Keratinocyte (primary cell): ENCODE data around the gene LAMA2. TPM values are rescaled to one million over a fixed set of nuclear protein-coding genes. Genes with fewer than 3 reads are reported as not detected.

Experiments used
- DNase-seq: peaks from one replicate; pipeline ENCODE4 v3.0.0-alpha.2; 2011; ENCODE audit warnings: low read depth, missing footprints, low spot score
- FAIRE-seq: peaks from 2 replicates; lab custom pipeline; 2011; peaks lifted over from hg19 to GRCh38; lab: Jason Lieb, UNC
- H2AFZ ChIP-seq: 2 replicates; pipeline ENCODE4 v1.6.0; 2012; ENCODE audit warnings: low read length, control low read depth, inconsistent platforms; ENCODE audit not compliant: control insufficient read depth
- H3K27ac ChIP-seq: 2 replicates; pipeline ENCODE4 v1.5.1; 2011; ENCODE audit warnings: low read length; ENCODE audit not compliant: control insufficient read depth, insufficient read depth
- H3K27me3 ChIP-seq: 3 replicates; pipeline ENCODE4 v1.6.0; 2011; ENCODE audit warnings: low read length; ENCODE audit not compliant: control insufficient read depth, insufficient read depth; ENCODE audit errors: extremely low read depth
- H3K36me3 ChIP-seq, 2 experiments: 2 replicates in 1 of 2; 3 replicates in 1 of 2; pipeline ENCODE4 v1.5.1; 2011; ENCODE audit warnings: low read length in 2 of 2, mild to moderate bottlenecking in 1 of 2; ENCODE audit not compliant: control insufficient read depth in 2 of 2, insufficient read depth in 2 of 2; ENCODE audit errors: extremely low read depth in 1 of 2
- H3K4me1 ChIP-seq: 3 replicates; pipeline ENCODE4 v1.5.1; 2011; ENCODE audit warnings: low read length; ENCODE audit not compliant: control insufficient read depth, insufficient read depth; ENCODE audit errors: extremely low read depth
- H3K4me2 ChIP-seq: 3 replicates; pipeline ENCODE4 v1.6.0; 2011; ENCODE audit warnings: low read depth, low read length; ENCODE audit not compliant: control insufficient read depth, insufficient read depth; ENCODE audit errors: extremely low read depth
- H3K4me3 ChIP-seq, 3 experiments: fragments of 200-600 bp in 1 of 3; sonication (generic) in 1 of 3; 2 replicates in 2 of 3; 3 replicates in 1 of 3; pipeline ENCODE4 v1.5.1; 2011 to 2016; ENCODE audit warnings: low read length in 3 of 3, mild to moderate bottlenecking in 3 of 3, control low read depth in 2 of 3, inconsistent platforms in 1 of 3, low read depth in 1 of 3, mixed read lengths in 1 of 3, mixed run types in 1 of 3, moderate library complexity in 1 of 3; ENCODE audit not compliant: control insufficient read depth in 2 of 3, insufficient read depth in 2 of 3; ENCODE audit errors: extremely low read depth in 1 of 3
- H3K79me2 ChIP-seq: 2 replicates; pipeline ENCODE4 v1.6.0; 2012; ENCODE audit warnings: low read length; ENCODE audit not compliant: control insufficient read depth, insufficient read depth
- H3K9ac ChIP-seq: 3 replicates; pipeline ENCODE4 v1.6.0; 2011; ENCODE audit warnings: low read length; ENCODE audit not compliant: control insufficient read depth, insufficient read depth; ENCODE audit errors: extremely low read depth
- H3K9me1 ChIP-seq: 3 replicates; pipeline ENCODE4 v1.6.0; 2011; ENCODE audit warnings: low read length; ENCODE audit not compliant: control insufficient read depth, insufficient read depth; ENCODE audit errors: extremely low read depth
- H3K9me3 ChIP-seq: 2 replicates; pipeline ENCODE4 v1.5.1; 2012; ENCODE audit warnings: low read depth, low read length; ENCODE audit not compliant: control insufficient read depth
- H4K20me1 ChIP-seq: 3 replicates; pipeline ENCODE4 v1.6.0; 2011; ENCODE audit warnings: low read length; ENCODE audit not compliant: control insufficient read depth, insufficient read depth; ENCODE audit errors: extremely low read depth
- EZH2 ChIP-seq: IDR thresholded peaks from one replicate; pipeline ENCODE4 v1.6.1; 2012; ENCODE audit warnings: inconsistent platforms, mild to moderate bottlenecking, low read length, moderate library complexity
- dilution Hi-C: fragments of 300-500 bp; cut with MboI; formaldehyde crosslinking; loops from one replicate; pipeline ENCODE4 v1.7.0; 2020; ENCODE audit warnings: low sequenced_read_pairs; ENCODE audit not compliant: extremely low pct_ligation_motif_present
- polyA plus RNA-seq, 5 experiments: library from polyadenylated mRNA; depleted of rRNA in 3 of 5; stranded (reverse) in 3 of 5; stranded (forward) in 1 of 5; unstranded in 1 of 5; fragments of >200 nt; gene quantifications; 1 replicate in 1 of 5; 2 replicates in 3 of 5; 3 replicates in 1 of 5; pipeline versions ENCODE4 v1.2.1 to v1.2.3, GENCODE V29; 2011 to 2012; ENCODE audit warnings: missing spikeins in 2 of 5, low read depth in 1 of 5, low replicate concordance in 1 of 5
- TF ChIP-seq, protein P1 (sequence below), 3 experiments: IDR thresholded peaks in 1 of 3; conservative IDR thresholded peaks in 1 of 3; optimal IDR thresholded peaks in 1 of 3; 2 replicates in 2 of 3; 3 replicates in 1 of 3; pipeline versions ENCODE3 to v1.5.1; 2011; ENCODE audit warnings: low read length in 3 of 3, mild to moderate bottlenecking in 3 of 3, moderate library complexity in 2 of 3, control low read depth in 1 of 3, inconsistent platforms in 1 of 3; ENCODE audit not compliant: insufficient read depth in 2 of 3; ENCODE audit errors: extremely low read depth in 1 of 3

The LAMA2 gene
- polyA plus RNA-seq, 1 donor (not counting 4 experiments of a cell fraction or from before 2014, with no cell fraction given), result 1.4 TPM

DNA sequence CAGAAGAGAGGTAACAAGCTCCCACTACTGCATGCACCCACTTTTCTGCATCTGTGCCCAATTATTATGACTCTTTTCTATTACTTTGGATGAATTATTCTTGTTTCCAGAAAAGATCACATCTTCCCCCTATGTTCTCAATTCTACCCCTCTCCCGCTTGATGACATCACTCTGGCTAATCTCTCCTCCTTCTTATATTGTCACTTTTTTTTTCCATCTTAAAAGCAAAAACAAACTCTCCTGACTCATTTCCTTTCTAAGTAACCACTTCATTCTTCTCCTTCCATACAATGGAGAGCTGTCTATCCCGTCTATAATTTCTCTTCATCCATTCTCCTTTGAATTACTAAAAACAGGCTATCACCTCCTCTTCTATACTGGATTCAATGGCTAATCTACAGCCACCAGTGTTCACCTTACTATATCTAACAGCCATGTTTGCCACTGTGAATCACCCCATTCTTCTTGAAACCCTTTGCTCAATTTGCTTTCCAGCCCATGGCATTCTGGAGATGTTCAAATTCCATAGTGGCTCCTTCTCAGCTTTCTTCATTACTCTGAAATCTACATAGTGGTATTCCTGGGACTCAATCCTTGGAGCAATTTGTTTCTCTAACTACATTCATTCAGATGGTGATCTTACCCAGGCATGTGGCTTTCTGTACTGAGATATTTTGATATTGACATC is 448.7 kb downstream of the LAMA2 start:
- no peak for FAIRE-seq

DNA sequence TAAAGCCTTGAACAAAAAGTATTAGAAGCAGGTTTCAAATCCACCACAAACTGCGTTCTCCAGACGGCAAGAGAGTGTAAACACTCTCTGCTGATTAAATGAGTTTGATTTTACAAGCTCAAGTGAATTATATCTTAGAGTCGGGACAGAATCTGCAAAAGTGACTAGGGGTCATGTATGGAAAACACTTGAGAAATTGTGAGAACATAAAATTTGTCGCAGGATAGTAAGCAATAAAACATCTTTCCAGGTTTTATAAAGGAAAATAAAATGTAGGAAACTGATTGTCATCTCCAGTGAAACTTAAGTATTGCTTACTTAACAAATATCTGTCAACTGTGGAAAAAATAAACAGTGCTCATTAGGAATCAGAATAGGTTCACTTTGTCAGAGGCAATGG is 452.9 kb downstream of the LAMA2 start:
- H3K27me3 ChIP-seq, result no peaks in the 10 kb centered on the region

More for the DNA sequence above, 448.7 kb downstream of the LAMA2 start:
- no peak overlapping the region for H3K4me2 ChIP-seq
- H3K27me3 ChIP-seq, result no peaks in the 10 kb centered on the region
- no peaks in the 10 kb centered on the region for H3K79me2 ChIP-seq
- no peaks in the 10 kb centered on the region for H4K20me1 ChIP-seq
- TF ChIP-seq, protein P1, sequence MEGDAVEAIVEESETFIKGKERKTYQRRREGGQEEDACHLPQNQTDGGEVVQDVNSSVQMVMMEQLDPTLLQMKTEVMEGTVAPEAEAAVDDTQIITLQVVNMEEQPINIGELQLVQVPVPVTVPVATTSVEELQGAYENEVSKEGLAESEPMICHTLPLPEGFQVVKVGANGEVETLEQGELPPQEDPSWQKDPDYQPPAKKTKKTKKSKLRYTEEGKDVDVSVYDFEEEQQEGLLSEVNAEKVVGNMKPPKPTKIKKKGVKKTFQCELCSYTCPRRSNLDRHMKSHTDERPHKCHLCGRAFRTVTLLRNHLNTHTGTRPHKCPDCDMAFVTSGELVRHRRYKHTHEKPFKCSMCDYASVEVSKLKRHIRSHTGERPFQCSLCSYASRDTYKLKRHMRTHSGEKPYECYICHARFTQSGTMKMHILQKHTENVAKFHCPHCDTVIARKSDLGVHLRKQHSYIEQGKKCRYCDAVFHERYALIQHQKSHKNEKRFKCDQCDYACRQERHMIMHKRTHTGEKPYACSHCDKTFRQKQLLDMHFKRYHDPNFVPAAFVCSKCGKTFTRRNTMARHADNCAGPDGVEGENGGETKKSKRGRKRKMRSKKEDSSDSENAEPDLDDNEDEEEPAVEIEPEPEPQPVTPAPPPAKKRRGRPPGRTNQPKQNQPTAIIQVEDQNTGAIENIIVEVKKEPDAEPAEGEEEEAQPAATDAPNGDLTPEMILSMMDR (optimal IDR thresholded peaks at IDR 0.05 in 1 of 3, IDR thresholded peaks at IDR 0.05 in 1 of 3, conservative IDR thresholded peaks at IDR 0.05 in 1 of 3; ENCODE audit: extremely low read depth in 1 of 3, insufficient read depth in 2 of 3, low read length in 3 of 3), result no peak
- no peak for TF ChIP-seq EZH2
- no peak for DNase-seq
- no peak overlapping the region for H3K9ac ChIP-seq
- peak overlapping the region; percentile 73 for H2AFZ ChIP-seq
- no peaks in the 10 kb centered on the region for H3K36me3 ChIP-seq
- no peaks in the 10 kb centered on the region for H3K9me3 ChIP-seq
- no peaks in the 10 kb centered on the region for H3K9me1 ChIP-seq
- no peak overlapping the region for H3K27ac ChIP-seq
- H3K4me1 ChIP-seq, result peaks cover 5% of the 10 kb centered on the region
- H3K4me3 ChIP-seq, result no peak overlapping the region
- dilution Hi-C loops, result no loop called here

More for the DNA sequence above, 452.9 kb downstream of the LAMA2 start:
- H3K9ac ChIP-seq, result no peak overlapping the region
- no peaks in the 10 kb centered on the region for H3K9me1 ChIP-seq
- H4K20me1 ChIP-seq, result no peaks in the 10 kb centered on the region
- dilution Hi-C loops, result no loop called here
- H3K79me2 ChIP-seq, result no peaks in the 10 kb centered on the region
- H3K27ac ChIP-seq, result no peak overlapping the region
- no peak overlapping the region for H3K4me2 ChIP-seq
- no peak overlapping the region for H2AFZ ChIP-seq
- peaks cover 5% of the 10 kb centered on the region for H3K4me1 ChIP-seq
- TF ChIP-seq, protein P1 (optimal IDR thresholded peaks at IDR 0.05 in 1 of 3, IDR thresholded peaks at IDR 0.05 in 1 of 3, conservative IDR thresholded peaks at IDR 0.05 in 1 of 3; ENCODE audit: extremely low read depth in 1 of 3, insufficient read depth in 2 of 3, low read length in 3 of 3), result no peak
- no peak for TF ChIP-seq EZH2
- H3K9me3 ChIP-seq, result no peaks in the 10 kb centered on the region
- no peak overlapping the region for H3K4me3 ChIP-seq
- no peak for FAIRE-seq
- H3K36me3 ChIP-seq, result no peaks in the 10 kb centered on the region
- DNase-seq, result no peak
